T-cell (primary cell): ENCODE results near the gene SYNE2. TPM values are rescaled to one million over a fixed set of nuclear protein-coding genes. Genes with fewer than 3 reads are reported as not detected.

Source experiments
- ATAC-seq, 4 experiments: fragments of 200-7000 bp in 3 of 4; fragments of 150-1000 bp in 1 of 4; cut with Tn5 transposase; replicated peaks in 1 of 4; 1 replicate in 3 of 4; 2 replicates in 1 of 4; pipeline ENCODE4 v1.10.0; 2021; ENCODE audit warnings: moderate library complexity in 3 of 4, mild to moderate bottlenecking in 2 of 4, moderate number of reproducible peaks in 1 of 4
- CTCF ChIA-PET, 2 donors: fragments of 300-600 bp; sonication (Branson Sonifier 250); formaldehyde crosslinking; loops; one replicate each; lab custom pipeline; 2022; ENCODE audit warnings: antibody characterized with exemption in 2 of 2; lab: Charles Lee
- POLR2A ChIA-PET, 2 donors: fragments of 300-600 bp; sonication (Branson Sonifier 250); formaldehyde crosslinking; loops; one replicate each; lab custom pipeline; 2022; ENCODE audit warnings: antibody characterized with exemption in 2 of 2; lab: Charles Lee
- DNase-seq, 35 experiments: peaks; one replicate each; pipeline versions ENCODE4 v3.0.0 to v3.0.0-alpha.2; 2013 to 2023
- H3K27ac ChIP-seq: one replicate; pipeline ENCODE4 v1.5.1; 2013; ENCODE audit warnings: low read length
- H3K27me3 ChIP-seq, 2 experiments: replicated peaks in 1 of 2; 1 replicate in 1 of 2; 2 replicates in 1 of 2; pipeline versions ENCODE4 v1.6.1 to v1.7.0; 2013; ENCODE audit warnings: low read length in 1 of 2, mixed read lengths in 1 of 2; ENCODE audit not compliant: control insufficient read depth in 2 of 2, insufficient read depth in 2 of 2; ENCODE audit errors: extremely low read depth in 1 of 2
- H3K36me3 ChIP-seq, 2 donors: 1 replicate in 1 of 2; 2 replicates in 1 of 2; pipeline versions ENCODE4 v1.6.1 to v1.7.0; 2013; ENCODE audit warnings: low read length in 1 of 2; ENCODE audit not compliant: control insufficient read depth in 2 of 2, insufficient read depth in 1 of 2; ENCODE audit errors: extremely low read depth in 1 of 2
- H3K4me1 ChIP-seq, 2 experiments: 1 replicate in 1 of 2; 2 replicates in 1 of 2; pipeline versions ENCODE4 v1.6.1 to v1.7.0; 2013; ENCODE audit warnings: low read length in 2 of 2, mixed read lengths in 1 of 2; ENCODE audit not compliant: insufficient read depth in 2 of 2, control insufficient read depth in 1 of 2; ENCODE audit errors: extremely low read depth in 1 of 2
- H3K4me3 ChIP-seq, 2 donors: 1 replicate in 1 of 2; 2 replicates in 1 of 2; pipeline versions ENCODE4 v1.5.1 to v1.7.0; 2013; ENCODE audit warnings: mild to moderate bottlenecking in 2 of 2, low read length in 1 of 2, moderate library complexity in 1 of 2; ENCODE audit not compliant: control insufficient read depth in 1 of 2; ENCODE audit errors: extremely low read depth in 1 of 2
- H3K9me3 ChIP-seq: 2 replicates; pipeline ENCODE4 v1.7.0; 2013
- H3K27ac Mint-ChIP-seq, 2 donors: one replicate each; pipeline ENCODE4 v1.8.0; 2020 to 2021; ENCODE audit warnings: mild to moderate bottlenecking in 2 of 2, mixed read lengths in 2 of 2
- H3K27me3 Mint-ChIP-seq, 2 donors: one replicate each; pipeline ENCODE4 v1.8.0; 2021 to 2022; ENCODE audit warnings: mixed read lengths in 2 of 2
- H3K36me3 Mint-ChIP-seq: one replicate; pipeline ENCODE4 v1.8.0; 2021; ENCODE audit warnings: mixed read lengths
- H3K4me1 Mint-ChIP-seq, 3 donors: one replicate each; pipeline ENCODE4 v1.8.0; 2020 to 2022; ENCODE audit warnings: mixed read lengths in 3 of 3, mild to moderate bottlenecking in 1 of 3
- H3K4me3 Mint-ChIP-seq, 3 donors: one replicate each; pipeline ENCODE4 v1.8.0; 2020 to 2022; ENCODE audit warnings: mild to moderate bottlenecking in 3 of 3, mixed read lengths in 3 of 3, moderate library complexity in 3 of 3
- H3K9me3 Mint-ChIP-seq, 3 donors: one replicate each; pipeline ENCODE4 v1.8.0; 2020 to 2022; ENCODE audit warnings: mixed read lengths in 3 of 3
- WGBS: methylation state at CpG from one replicate; pipeline ENCODE4 v1.1.5; 2013; ENCODE audit warnings: missing lambda C conversion rate; ENCODE audit not compliant: insufficient coverage; 5-methylcytosine and 5-hydroxymethylcytosine counted together
- total RNA-seq, 35 experiments: library from RNA in 6 of 35; stranded (reverse) in 6 of 35; fragments of 120-200 nt in 1 of 35; gene quantifications; one replicate each; pipeline versions ENCODE4 v1.2.1 to v1.2.4 and lab custom pipeline; 2013 to 2026

The SYNE2 gene
- total RNA-seq, 5 donors from 2014 or later (not counting 1 experiment from before 2014, with no cell fraction given) = 150 to 321 (median 229) TPM

GRCh38 chr14:63891148-63891975 lies 38.6 kb downstream of the SYNE2 start:
- Mint-ChIP-seq H3K36me3 (peaks cover 5% of the 10 kb centered on the region), H3K4me3 (no peak overlapping the region), H3K9me3 (no peaks in the 10 kb centered on the region), H3K4me1 (peaks cover 10 to 51% (median 46%) of the 10 kb centered on the region in 3 donors), H3K27me3 (no peaks in the 10 kb centered on the region), H3K27ac (peak overlapping the region in 1 of 2 donors; percentile 45)
- Histone ChIP-seq H3K36me3 (no peaks in the 10 kb centered on the region), H3K27ac (no peak overlapping the region), H3K9me3 (no peaks in the 10 kb centered on the region), H3K4me3 (no peak overlapping the region), H3K4me1 (peaks cover 0 to 7% of the 10 kb centered on the region in 2 experiments), H3K27me3 (no peaks in the 10 kb centered on the region)
- 97% methylated on average over 3 of the region's 10 CpGs for WGBS
- ChIA-PET CTCF (interaction anchor here in 1 of 2 donors (0.5 to 0.7 kb wide), 2 partner anchors 122 to 413 kb away, joined by 3 to 4 read pairs; no protein-coding TSS in a partner anchor), POLR2A (no interaction called here)
- ATAC-seq (no peak), DNase-seq (no peak)

- H3K27ac Mint-ChIP-seq = peak overlapping the region; percentile 16 to 66
- ATAC-seq (no peak), DNase-seq (no peak)
- Histone ChIP-seq H3K4me3 (no peak overlapping the region), H3K9me3 (no peaks in the 10 kb centered on the region), H3K27ac (no peak overlapping the region), H3K4me1 (peaks cover 0 to 9% of the 10 kb centered on the region in 2 experiments), H3K27me3 (no peaks in the 10 kb centered on the region), H3K36me3 (no peaks in the 10 kb centered on the region)
- H3K4me1 Mint-ChIP-seq = peaks cover 10 to 55% (median 46%) of the 10 kb centered on the region in 3 donors
- ChIA-PET POLR2A (no interaction called here), CTCF (no interaction called here)
- WGBS = no CpG with 5 or more reads among the region's 2 CpGs
- peaks cover 5% of the 10 kb centered on the region for H3K36me3 Mint-ChIP-seq
- no peaks in the 10 kb centered on the region for H3K27me3 Mint-ChIP-seq
- no peak overlapping the region for H3K4me3 Mint-ChIP-seq
- no peaks in the 10 kb centered on the region for H3K9me3 Mint-ChIP-seq
Observed at GRCh38 chr14:63892265-63892664, 39.5 kb downstream of the SYNE2 start.

- Mint-ChIP-seq H3K4me3 (no peak overlapping the region), H3K27ac (peak overlapping the region; percentile 24 to 68), H3K9me3 (no peaks in the 10 kb centered on the region), H3K36me3 (peaks cover 9% of the 10 kb centered on the region), H3K4me1 (peaks cover 19 to 59% (median 49%) of the 10 kb centered on the region in 3 donors), H3K27me3 (no peaks in the 10 kb centered on the region)
- no peak for ATAC-seq
- ChIA-PET CTCF (interaction anchor here in 1 of 2 donors (0.7 kb wide), 1 partner anchor 251 kb away, joined by 3 read pairs; no protein-coding TSS in a partner anchor), POLR2A (no interaction called here)
- WGBS = 96% methylated on average over 3 of the region's 5 CpGs
- no peak overlapping the region for H3K27ac ChIP-seq
- no peak overlapping the region for H3K4me3 ChIP-seq
- H3K9me3 ChIP-seq = no peaks in the 10 kb centered on the region
- H3K36me3 ChIP-seq = no peaks in the 10 kb centered on the region
- H3K27me3 ChIP-seq = no peaks in the 10 kb centered on the region
- peaks cover 0 to 9% of the 10 kb centered on the region in 2 experiments for H3K4me1 ChIP-seq
- no peak for DNase-seq
Observed at GRCh38 chr14:63893701-63894458, 41.1 kb downstream of the SYNE2 start.

GRCh38 chr14:63895510-63895909 lies 42.7 kb downstream of the SYNE2 start:
- Histone ChIP-seq H3K4me3 (no peak overlapping the region), H3K4me1 (peaks cover 2 to 20% of the 10 kb centered on the region in 2 experiments), H3K27ac (no peak overlapping the region), H3K27me3 (no peaks in the 10 kb centered on the region), H3K36me3 (no peaks in the 10 kb centered on the region), H3K9me3 (no peaks in the 10 kb centered on the region)
- ChIA-PET CTCF (no interaction called here), POLR2A (no interaction called here)
- ATAC-seq (no peak), DNase-seq (no peak)
- no peaks in the 10 kb centered on the region for H3K9me3 Mint-ChIP-seq
- H3K27me3 Mint-ChIP-seq = no peaks in the 10 kb centered on the region
- H3K4me1 Mint-ChIP-seq = peaks cover 28 to 56% (median 53%) of the 10 kb centered on the region in 3 donors
- peak overlapping the region in 1 of 2 donors; percentile 52 for H3K27ac Mint-ChIP-seq
- peaks cover 15% of the 10 kb centered on the region for H3K36me3 Mint-ChIP-seq
- H3K4me3 Mint-ChIP-seq = no peak overlapping the region

- Mint-ChIP-seq H3K4me1 (peaks cover 29 to 56% (median 54%) of the 10 kb centered on the region in 3 donors), H3K27me3 (no peaks in the 10 kb centered on the region), H3K36me3 (peaks cover 20% of the 10 kb centered on the region), H3K4me3 (no peak overlapping the region), H3K27ac (peak overlapping the region; percentile 43 to 76), H3K9me3 (no peaks in the 10 kb centered on the region)
- ChIA-PET POLR2A (interaction anchor here in 1 of 2 donors (0.6 kb wide), 1 partner anchor 9 kb away, joined by 4 read pairs; no protein-coding TSS in a partner anchor), CTCF (no interaction called here)
- Histone ChIP-seq H3K4me3 (no peak overlapping the region), H3K4me1 (peaks cover 2 to 21% of the 10 kb centered on the region in 2 experiments), H3K9me3 (no peaks in the 10 kb centered on the region), H3K27ac (no peak overlapping the region), H3K36me3 (no peaks in the 10 kb centered on the region), H3K27me3 (no peaks in the 10 kb centered on the region)
- DNase-seq (no peak), ATAC-seq (no peak)
- no CpG with 5 or more reads among the region's 4 CpGs for WGBS
Observed at GRCh38 chr14:63896278-63896720, 43.5 kb downstream of the SYNE2 start.

GRCh38 chr14:63897721-63898163 lies 44.9 kb downstream of the SYNE2 start:
- Mint-ChIP-seq H3K4me1 (peaks cover 32 to 60% (median 55%) of the 10 kb centered on the region in 3 donors), H3K36me3 (peaks cover 20% of the 10 kb centered on the region), H3K27me3 (no peaks in the 10 kb centered on the region), H3K4me3 (no peak overlapping the region), H3K27ac (peak overlapping the region; percentile 0 to 58), H3K9me3 (no peaks in the 10 kb centered on the region)
- CTCF ChIA-PET = interaction anchor here in 1 of 2 donors (0.5 kb wide), 1 partner anchor 10 kb away, joined by 3 read pairs; no protein-coding TSS in a partner anchor
- Histone ChIP-seq H3K4me3 (no peak overlapping the region), H3K36me3 (no peaks in the 10 kb centered on the region), H3K4me1 (peaks cover 2 to 32% of the 10 kb centered on the region in 2 experiments), H3K9me3 (no peaks in the 10 kb centered on the region), H3K27ac (no peak overlapping the region), H3K27me3 (no peaks in the 10 kb centered on the region)
- no peak for DNase-seq
- POLR2A ChIA-PET = no interaction called here
- ATAC-seq = no peak
- WGBS = 98% methylated on average over 2 of the region's 4 CpGs
